ENCODE results near the gene MTAP.

The MTAP gene

GRCh38 chr9:21864505-21864904 lies 62.1 kb downstream of the MTAP start:
- Histone ChIP-seq H3K27ac (ENCODE audit: low read depth, low read length) (no peak overlapping the region), H3K9ac (ENCODE audit: low read length) (no peak overlapping the region), H3K36me3 (ENCODE audit: control insufficient read depth, insufficient read depth, low read length) (peaks cover 10% of the 10 kb centered on the region), H3K4me1 (ENCODE audit: control insufficient read depth, insufficient read depth, low read length) (no peaks in the 10 kb centered on the region), H3K4me3 (ENCODE audit: low read length) (no peak overlapping the region), H3K27me3 (ENCODE audit: control insufficient read depth, insufficient read depth, low read length) (no peaks in the 10 kb centered on the region)

- no peaks in the 10 kb centered on the region for H3K4me1 ChIP-seq (ENCODE audit: control insufficient read depth, insufficient read depth, low read length)
- peaks cover 5% of the 10 kb centered on the region for H3K36me3 ChIP-seq (ENCODE audit: control insufficient read depth, insufficient read depth, low read length)
- H3K4me3 ChIP-seq (ENCODE audit: low read length), result no peak overlapping the region
- no peak overlapping the region for H3K9ac ChIP-seq (ENCODE audit: low read length)
- H3K27ac ChIP-seq (ENCODE audit: low read depth, low read length), result no peak overlapping the region
- H3K27me3 ChIP-seq (ENCODE audit: control insufficient read depth, insufficient read depth, low read length), result no peaks in the 10 kb centered on the region
These were observed 63.9 kb downstream of the MTAP start for GRCh38 chr9:21866302-21866701.

GRCh38 chr9:21871256-21871975 lies 69.0 kb downstream of the MTAP start:
- Histone ChIP-seq H3K9ac (ENCODE audit: low read length) (no peak overlapping the region), H3K36me3 (ENCODE audit: control insufficient read depth, insufficient read depth, low read length) (no peaks in the 10 kb centered on the region), H3K4me3 (ENCODE audit: low read length) (no peak overlapping the region), H3K4me1 (ENCODE audit: control insufficient read depth, insufficient read depth, low read length) (no peaks in the 10 kb centered on the region), H3K27me3 (ENCODE audit: control insufficient read depth, insufficient read depth, low read length) (no peaks in the 10 kb centered on the region), H3K27ac (ENCODE audit: low read depth, low read length) (no peak overlapping the region)

GRCh38 chr9:21872696-21873095 lies 70.3 kb downstream of the MTAP start:
- no peak overlapping the region for H3K4me3 ChIP-seq (ENCODE audit: low read length)
- H3K27ac ChIP-seq (ENCODE audit: low read depth, low read length), result no peak overlapping the region
- no peak overlapping the region for H3K9ac ChIP-seq (ENCODE audit: low read length)
- no peaks in the 10 kb centered on the region for H3K27me3 ChIP-seq (ENCODE audit: control insufficient read depth, insufficient read depth, low read length)
- no peaks in the 10 kb centered on the region for H3K4me1 ChIP-seq (ENCODE audit: control insufficient read depth, insufficient read depth, low read length)
- no peaks in the 10 kb centered on the region for H3K36me3 ChIP-seq (ENCODE audit: control insufficient read depth, insufficient read depth, low read length)

GRCh38 chr9:21873540-21874221 lies 71.2 kb downstream of the MTAP start:
- Histone ChIP-seq H3K4me1 (ENCODE audit: control insufficient read depth, insufficient read depth, low read length) (no peaks in the 10 kb centered on the region), H3K27me3 (ENCODE audit: control insufficient read depth, insufficient read depth, low read length) (no peaks in the 10 kb centered on the region), H3K27ac (ENCODE audit: low read depth, low read length) (no peak overlapping the region), H3K9ac (ENCODE audit: low read length) (no peak overlapping the region), H3K4me3 (ENCODE audit: low read length) (no peak overlapping the region), H3K36me3 (ENCODE audit: control insufficient read depth, insufficient read depth, low read length) (no peaks in the 10 kb centered on the region)

GRCh38 chr9:21875893-21876292 lies 73.5 kb downstream of the MTAP start:
- Histone ChIP-seq H3K4me1 (ENCODE audit: control insufficient read depth, insufficient read depth, low read length) (no peaks in the 10 kb centered on the region), H3K36me3 (ENCODE audit: control insufficient read depth, insufficient read depth, low read length) (no peaks in the 10 kb centered on the region), H3K4me3 (ENCODE audit: low read length) (no peak overlapping the region), H3K27me3 (ENCODE audit: control insufficient read depth, insufficient read depth, low read length) (no peaks in the 10 kb centered on the region), H3K27ac (ENCODE audit: low read depth, low read length) (no peak overlapping the region), H3K9ac (ENCODE audit: low read length) (no peak overlapping the region)

GRCh38 chr9:21883642-21884041 lies 81.2 kb downstream of the MTAP start:
- Histone ChIP-seq H3K4me1 (ENCODE audit: control insufficient read depth, insufficient read depth, low read length) (no peaks in the 10 kb centered on the region), H3K27me3 (ENCODE audit: control insufficient read depth, insufficient read depth, low read length) (no peaks in the 10 kb centered on the region), H3K4me3 (ENCODE audit: low read length) (no peak overlapping the region), H3K27ac (ENCODE audit: low read depth, low read length) (no peak overlapping the region), H3K9ac (ENCODE audit: low read length) (no peak overlapping the region), H3K36me3 (ENCODE audit: control insufficient read depth, insufficient read depth, low read length) (no peaks in the 10 kb centered on the region)

- no peaks in the 10 kb centered on the region for H3K4me1 ChIP-seq (ENCODE audit: control insufficient read depth, insufficient read depth, low read length)
- no peaks in the 10 kb centered on the region for H3K27me3 ChIP-seq (ENCODE audit: control insufficient read depth, insufficient read depth, low read length)
- no peak overlapping the region for H3K4me3 ChIP-seq (ENCODE audit: low read length)
- H3K27ac ChIP-seq (ENCODE audit: low read depth, low read length), result no peak overlapping the region
- H3K36me3 ChIP-seq (ENCODE audit: control insufficient read depth, insufficient read depth, low read length), result peaks cover 6% of the 10 kb centered on the region
- H3K9ac ChIP-seq (ENCODE audit: low read length), result no peak overlapping the region
These were observed 87.2 kb downstream of the MTAP start for GRCh38 chr9:21889673-21890072.

GRCh38 chr9:21890696-21891095 lies 88.3 kb downstream of the MTAP start:
- H3K36me3 ChIP-seq (ENCODE audit: control insufficient read depth, insufficient read depth, low read length), result peaks cover 6% of the 10 kb centered on the region

GRCh38 chr9:21901546-21901945 lies 99.1 kb downstream of the MTAP start:
- no peaks in the 10 kb centered on the region for H3K27me3 ChIP-seq (ENCODE audit: control insufficient read depth, insufficient read depth, low read length)
- no peak overlapping the region for H3K9ac ChIP-seq (ENCODE audit: low read length)
- no peak overlapping the region for H3K4me3 ChIP-seq (ENCODE audit: low read length)
- H3K27ac ChIP-seq (ENCODE audit: low read depth, low read length), result no peak overlapping the region
- H3K36me3 ChIP-seq (ENCODE audit: control insufficient read depth, insufficient read depth, low read length), result no peaks in the 10 kb centered on the region
- no peaks in the 10 kb centered on the region for H3K4me1 ChIP-seq (ENCODE audit: control insufficient read depth, insufficient read depth, low read length)

More at GRCh38 chr9:21890696-21891095, 88.3 kb downstream of the MTAP start:
- H3K4me1 ChIP-seq (ENCODE audit: control insufficient read depth, insufficient read depth, low read length), result no peaks in the 10 kb centered on the region
- no peak overlapping the region for H3K9ac ChIP-seq (ENCODE audit: low read length)
- no peak overlapping the region for H3K27ac ChIP-seq (ENCODE audit: low read depth, low read length)
- no peaks in the 10 kb centered on the region for H3K27me3 ChIP-seq (ENCODE audit: control insufficient read depth, insufficient read depth, low read length)
- H3K4me3 ChIP-seq (ENCODE audit: low read length), result no peak overlapping the region

GRCh38 chr9:21902136-21902535 lies 99.7 kb downstream of the MTAP start:
- Histone ChIP-seq H3K4me3 (ENCODE audit: low read length) (no peak overlapping the region), H3K27ac (ENCODE audit: low read depth, low read length) (no peak overlapping the region)

GRCh38 chr9:21903380-21903965 lies 101.0 kb downstream of the MTAP start:
- H3K9ac ChIP-seq (ENCODE audit: low read length), result no peak overlapping the region
- H3K27ac ChIP-seq (ENCODE audit: low read depth, low read length), result no peak overlapping the region

More at GRCh38 chr9:21902136-21902535, 99.7 kb downstream of the MTAP start:
- Histone ChIP-seq H3K36me3 (ENCODE audit: control insufficient read depth, insufficient read depth, low read length) (no peaks in the 10 kb centered on the region), H3K4me1 (ENCODE audit: control insufficient read depth, insufficient read depth, low read length) (no peaks in the 10 kb centered on the region), H3K9ac (ENCODE audit: low read length) (no peak overlapping the region), H3K27me3 (ENCODE audit: control insufficient read depth, insufficient read depth, low read length) (no peaks in the 10 kb centered on the region)

More at GRCh38 chr9:21903380-21903965, 101.0 kb downstream of the MTAP start:
- Histone ChIP-seq H3K27me3 (ENCODE audit: control insufficient read depth, insufficient read depth, low read length) (no peaks in the 10 kb centered on the region), H3K4me3 (ENCODE audit: low read length) (no peak overlapping the region), H3K4me1 (ENCODE audit: control insufficient read depth, insufficient read depth, low read length) (no peaks in the 10 kb centered on the region), H3K36me3 (ENCODE audit: control insufficient read depth, insufficient read depth, low read length) (no peaks in the 10 kb centered on the region)

Data from rectal smooth muscle tissue (tissue), 1 donor.